NCI-H2029 treated with DMSO at 0.1 percent for 48 hours (cell line): Measurements from ENCODE around the gene INTS13.
"Not testable (repeated sequence)": the region's sequence is repeated elsewhere in the genome, so short reads cannot be mapped to it uniquely, and the experiment has no call there.

Experiments used
- DNase-seq: peaks from one replicate; lab custom pipeline; 2025; lab: John Stamatoyannopoulos, UW

The INTS13 gene

GRCh38 chr12:26937863-26938700, at the start of gene INTS13, which contains the start of gene FGFR1OP2:
Gene INTS13, minus strand, starts transcription at chr12:26937981. Its CDS starts 1,178 bp downstream, at chr12:26936803.
Gene FGFR1OP2, plus strand, starts transcription at chr12:26938470. Its CDS starts 15,689 bp downstream, at chr12:26954159.
- peak; percentile 91 for DNase-seq

GRCh38 chr12:26982866-26983265, 45.1 kb upstream of the INTS13 start:
- DNase-seq: no peak

- no peak for DNase-seq
Observed at GRCh38 chr12:26979733-26980132, 42.0 kb upstream of the INTS13 start.

GRCh38 chr12:26978801-26979200, 41.0 kb upstream of the INTS13 start:
- no peak for DNase-seq

GRCh38 chr12:26976687-26977086, 38.9 kb upstream of the INTS13 start:
- no peak for DNase-seq

- DNase-seq: no peak
Observed at GRCh38 chr12:26971963-26972362, 34.2 kb upstream of the INTS13 start.

GRCh38 chr12:26970136-26970535, 32.4 kb upstream of the INTS13 start:
- DNase-seq: no peak

- no peak for DNase-seq
Observed at GRCh38 chr12:26966842-26967241, 29.1 kb upstream of the INTS13 start.

- no peak for DNase-seq
Observed at GRCh38 chr12:26963413-26963812, 25.6 kb upstream of the INTS13 start.

GRCh38 chr12:26961803-26962202, 24.0 kb upstream of the INTS13 start:
- no peak for DNase-seq

- not testable (repeated sequence) for DNase-seq
Observed at GRCh38 chr12:26961391-26961790, 23.6 kb upstream of the INTS13 start.

GRCh38 chr12:26954027-26954426, 16.2 kb upstream of the INTS13 start:
- no peak for DNase-seq

GRCh38 chr12:26953447-26953846, 15.7 kb upstream of the INTS13 start:
- DNase-seq: no peak

- DNase-seq: no peak
Observed at GRCh38 chr12:26948309-26948708, 10.5 kb upstream of the INTS13 start.

- no peak for DNase-seq
Observed at GRCh38 chr12:26941215-26941594, 3.4 kb upstream of the INTS13 start.

- no peak for DNase-seq
Observed at GRCh38 chr12:26940516-26941214, 2.9 kb upstream of the INTS13 start.

GRCh38 chr12:26939953-26940352, 2.2 kb upstream of the INTS13 start:
- no peak for DNase-seq

- no peak for DNase-seq
Observed at GRCh38 chr12:26939192-26939832, 1.5 kb upstream of the INTS13 start.

GRCh38 chr12:26938701-26939062, 901 bp upstream of the INTS13 start:
- no peak for DNase-seq

GRCh38 chr12:26937443-26937862, 328 bp downstream of the INTS13 start:
- peak; percentile 46 for DNase-seq

- no peak for DNase-seq
Observed at GRCh38 chr12:26936559-26937442, 980 bp downstream of the INTS13 start.
